Measurements from ENCODE around the gene TTLL7.

The TTLL7 gene

GRCh38 chr1:83882906-83883305 is 116.0 kb downstream of the TTLL7 start:
- DNase-seq (ENCODE audit: low read depth in 2 of 2) = peak; percentile 21 to 36

DNA sequence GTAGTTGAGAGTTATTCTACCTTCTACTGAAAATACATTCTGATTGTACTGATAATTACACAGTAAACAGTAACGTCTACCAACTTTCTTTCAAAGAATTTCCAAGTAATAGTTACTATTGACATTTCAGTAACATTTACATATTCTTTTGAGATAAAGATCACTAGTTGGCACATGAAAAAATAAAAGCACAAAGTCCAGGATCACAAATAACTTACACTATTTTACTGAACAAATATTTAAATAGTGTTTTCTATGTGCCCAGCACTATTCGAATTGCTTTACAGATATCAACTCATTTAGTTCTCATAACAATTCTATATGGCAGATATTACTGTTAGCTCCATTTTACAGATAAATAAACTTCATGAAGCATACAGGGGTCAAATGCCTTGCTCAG is 126.4 kb downstream of the TTLL7 start:
- no peak for DNase-seq (ENCODE audit: low read depth in 2 of 2)

GRCh38 chr1:83864991-83865390 is 133.9 kb downstream of the TTLL7 start:
- DNase-seq (ENCODE audit: low read depth in 2 of 2) = no peak

DNA sequence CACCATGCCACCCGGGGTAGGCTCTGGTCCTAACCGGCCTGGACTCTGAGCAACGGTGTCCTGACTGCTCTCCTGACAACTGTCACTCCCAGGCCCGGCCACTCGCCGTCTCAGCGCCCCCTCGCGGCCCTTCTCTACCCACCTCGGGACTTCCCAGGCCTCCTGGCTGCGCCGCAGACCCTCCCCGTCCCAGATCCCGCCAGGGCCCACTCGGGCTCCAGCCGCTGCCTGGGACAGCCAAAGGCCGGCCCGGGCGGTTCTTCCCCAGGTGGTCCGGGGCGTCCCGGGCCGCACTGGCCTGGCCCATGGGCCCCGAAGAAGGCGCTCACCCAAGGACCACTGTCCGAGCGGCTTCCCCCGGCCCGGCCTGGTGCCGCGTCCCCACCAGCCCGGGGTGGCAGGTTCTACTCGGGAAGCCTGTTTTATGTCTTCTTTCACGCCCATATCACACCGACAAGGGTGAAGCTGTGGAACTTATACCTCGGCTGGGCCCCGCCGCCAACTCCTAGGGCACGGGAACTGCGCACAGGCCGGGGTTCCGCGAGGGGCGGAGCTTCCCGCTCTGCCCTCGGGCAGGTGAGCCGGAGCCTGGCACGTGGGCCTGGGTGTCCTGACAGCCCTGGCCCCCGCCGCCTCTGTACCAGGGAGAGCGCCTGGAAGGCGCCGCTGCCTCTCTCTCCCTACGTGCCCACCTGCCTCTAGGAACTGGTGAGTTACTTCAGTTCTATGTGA is 138.3 kb downstream of the TTLL7 start:
- DNase-seq (ENCODE audit: low read depth in 2 of 2) = no peak

DNA sequence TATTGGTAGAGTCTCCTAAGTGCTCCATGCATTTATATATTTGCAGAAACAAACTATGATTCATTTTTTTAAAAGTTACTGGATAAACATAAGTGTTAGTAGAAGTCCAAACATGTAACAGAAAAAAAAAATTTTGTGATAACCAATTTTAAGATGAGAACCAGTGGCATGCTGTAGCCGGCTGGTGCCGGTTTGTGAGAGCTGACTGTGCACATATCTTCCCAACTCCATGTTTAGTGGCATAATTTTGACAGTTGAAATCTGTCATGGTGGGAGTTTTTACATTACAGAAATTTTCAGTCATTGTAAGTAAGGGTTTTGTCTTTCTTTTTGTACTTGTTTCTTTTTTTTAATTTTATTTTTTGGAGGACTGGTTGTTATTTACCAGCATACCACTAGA is 141.2 kb downstream of the TTLL7 start:
- no peak for DNase-seq (ENCODE audit: low read depth in 2 of 2)

DNA sequence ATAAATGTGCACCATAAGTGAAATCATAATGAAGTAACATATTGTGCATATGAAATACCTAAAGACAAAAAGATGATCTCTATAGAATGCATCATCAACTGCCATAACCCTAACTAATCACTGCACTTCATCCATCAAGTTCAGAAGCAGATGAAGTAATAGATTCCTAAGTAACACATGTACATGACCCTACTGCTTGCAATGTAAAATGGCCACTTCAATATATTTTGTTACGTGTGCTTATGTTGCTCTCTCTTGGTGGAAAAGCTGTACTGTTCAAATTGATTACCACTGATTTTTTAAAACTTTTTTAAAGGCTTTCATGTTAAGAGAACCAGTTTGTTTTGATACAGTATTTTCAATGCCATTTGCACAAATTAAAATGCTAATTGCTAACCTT is 141.8 kb downstream of the TTLL7 start:
- peak; percentile 53 to 61 for DNase-seq (ENCODE audit: low read depth in 2 of 2)

DNA sequence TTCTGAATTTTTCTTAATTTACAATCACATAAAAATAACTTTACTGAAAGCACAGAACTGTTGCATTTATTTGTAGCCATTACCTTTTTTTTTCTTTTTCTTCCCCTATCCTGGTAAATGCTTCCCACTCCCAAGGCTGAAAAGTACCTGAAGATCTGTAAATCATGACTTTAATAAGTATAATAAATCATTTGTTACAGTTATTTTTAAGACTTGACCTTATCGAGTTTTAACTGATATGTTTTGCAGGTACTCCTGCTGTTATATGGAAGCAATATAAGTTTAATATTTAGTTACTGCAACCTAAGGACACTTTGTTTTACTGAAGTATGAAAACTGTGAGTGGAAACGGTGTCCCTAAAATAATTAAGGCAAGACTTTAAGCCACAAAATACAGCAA is 142.6 kb downstream of the TTLL7 start:
- no peak for DNase-seq (ENCODE audit: low read depth in 2 of 2)

DNA sequence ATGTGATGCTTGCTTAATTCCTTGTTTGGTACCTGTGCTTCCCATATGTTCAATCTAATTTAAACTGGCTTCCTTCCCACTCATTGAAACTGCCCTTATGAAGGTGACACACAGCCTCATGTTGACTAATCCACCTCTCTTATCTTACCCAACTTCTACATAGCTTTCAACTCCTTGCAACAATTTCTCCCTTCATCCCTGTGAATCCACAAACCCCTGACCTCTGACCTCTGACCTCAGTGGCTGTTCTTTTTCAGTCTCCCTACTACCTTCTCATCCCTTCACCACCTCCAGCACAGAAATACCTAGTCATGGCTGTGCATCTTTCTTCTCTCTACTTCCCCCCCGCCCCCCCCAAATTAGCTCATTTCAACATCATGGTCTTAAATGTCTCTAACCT is 144.5 kb downstream of the TTLL7 start:
- no peak for DNase-seq (ENCODE audit: low read depth in 2 of 2)

- DNase-seq (ENCODE audit: low read depth in 2 of 2) = no peak
Observed at GRCh38 chr1:83850834-83851233, 148.1 kb downstream of the TTLL7 start.

- DNase-seq (ENCODE audit: low read depth in 2 of 2) = no peak
Observed at GRCh38 chr1:83849191-83850061, 149.5 kb downstream of the TTLL7 start.

DNA sequence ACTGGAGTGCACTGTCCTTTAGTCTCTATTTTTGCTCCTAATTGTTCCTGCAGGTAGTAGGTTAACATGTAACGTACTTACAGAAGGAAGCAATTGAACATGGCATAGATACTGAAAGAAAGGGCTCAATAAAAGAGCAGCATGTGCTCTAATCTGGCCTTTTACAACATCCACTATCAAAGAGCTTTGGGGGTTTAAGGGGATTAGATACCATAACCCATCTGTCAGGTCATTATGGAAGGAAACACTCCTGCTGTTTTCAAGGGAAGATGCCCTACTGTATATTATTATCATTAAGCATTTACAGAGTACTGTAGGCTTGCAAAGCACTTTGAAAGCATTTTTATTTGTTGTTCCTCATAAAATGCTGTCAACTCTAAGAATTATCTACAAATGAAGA is 152.8 kb downstream of the TTLL7 start:
- no peak for DNase-seq (ENCODE audit: low read depth in 2 of 2)

GRCh38 chr1:83845437-83846071 is 153.4 kb downstream of the TTLL7 start:
- peak; percentile 29 to 33 for DNase-seq (ENCODE audit: low read depth in 2 of 2)

- DNase-seq (ENCODE audit: low read depth in 2 of 2) = no peak
Observed at GRCh38 chr1:83844546-83844945, 154.4 kb downstream of the TTLL7 start.

GRCh38 chr1:83839566-83840173 is 159.3 kb downstream of the TTLL7 start:
- peak; percentile 25 to 40 for DNase-seq (ENCODE audit: low read depth in 2 of 2)

GRCh38 chr1:83838573-83838972 is 160.4 kb downstream of the TTLL7 start:
- DNase-seq (ENCODE audit: low read depth in 2 of 2) = no peak

DNA sequence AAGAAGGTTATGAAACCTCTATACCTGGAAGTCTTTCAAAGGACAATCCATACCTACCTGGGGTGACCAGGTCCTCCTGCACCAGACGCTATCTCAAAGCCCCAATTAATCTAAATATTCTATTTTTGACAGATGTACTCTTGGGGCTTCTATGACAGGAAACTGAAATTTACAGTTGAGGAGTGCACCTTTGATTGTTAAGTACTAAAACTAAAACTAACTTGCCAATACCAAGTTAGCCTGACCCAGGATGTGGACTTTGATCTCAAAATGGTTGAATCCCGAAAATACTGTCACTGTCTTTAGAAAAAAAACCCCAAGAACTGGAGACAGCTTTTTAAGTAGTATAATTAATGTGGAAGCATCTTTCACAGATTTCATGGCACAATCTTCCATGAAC is 162.4 kb downstream of the TTLL7 start:
- DNase-seq (ENCODE audit: low read depth in 2 of 2) = no peak

- DNase-seq (ENCODE audit: low read depth in 2 of 2) = no peak
Observed at GRCh38 chr1:83834621-83835264, 164.2 kb downstream of the TTLL7 start.

- DNase-seq (ENCODE audit: low read depth in 2 of 2) = no peak
Observed at GRCh38 chr1:83832194-83832593, 166.7 kb downstream of the TTLL7 start.

DNA sequence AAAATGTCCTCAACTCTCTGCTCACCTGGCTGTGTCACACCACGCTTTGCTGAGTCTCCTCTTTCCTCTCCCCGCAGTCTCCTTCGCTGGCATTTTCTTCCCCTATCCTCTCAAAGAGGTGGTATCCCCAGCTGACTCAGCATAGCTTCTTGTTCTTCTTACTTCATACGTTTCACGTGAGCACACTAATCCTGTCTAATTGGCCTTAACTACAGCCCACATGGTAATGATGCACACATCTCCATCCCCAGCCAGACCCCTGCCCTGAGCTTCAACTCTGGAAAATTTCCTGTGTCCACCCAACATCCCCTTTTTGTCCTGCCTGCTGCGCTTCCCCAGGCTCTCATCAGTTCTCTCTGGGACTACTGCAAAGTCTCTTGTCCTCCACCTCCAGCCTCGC is 169.8 kb downstream of the TTLL7 start:
- no peak for DNase-seq (ENCODE audit: low read depth in 2 of 2)

GRCh38 chr1:83828456-83828855 is 170.5 kb downstream of the TTLL7 start:
- no peak for DNase-seq (ENCODE audit: low read depth in 2 of 2)

DNA sequence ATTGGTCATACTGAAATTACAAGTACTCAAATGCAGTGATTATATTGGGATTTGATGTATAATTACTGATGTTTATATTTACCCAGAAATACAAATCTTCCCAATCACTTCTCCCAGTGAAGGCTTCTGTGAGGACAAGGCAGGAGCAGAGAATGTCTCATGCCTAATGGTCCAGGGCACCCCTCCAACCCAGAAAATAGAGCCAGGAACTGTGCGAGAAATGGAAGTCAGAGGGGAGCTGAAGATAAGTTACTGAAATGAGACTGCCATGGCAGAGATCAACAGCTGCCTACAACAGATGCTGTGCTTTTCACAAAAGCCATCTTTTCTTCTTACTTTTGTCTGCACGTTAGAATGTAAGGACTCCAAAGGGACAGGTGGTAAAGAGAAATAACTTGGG is 171.2 kb downstream of the TTLL7 start:
- no peak for DNase-seq (ENCODE audit: low read depth in 2 of 2)

DNA sequence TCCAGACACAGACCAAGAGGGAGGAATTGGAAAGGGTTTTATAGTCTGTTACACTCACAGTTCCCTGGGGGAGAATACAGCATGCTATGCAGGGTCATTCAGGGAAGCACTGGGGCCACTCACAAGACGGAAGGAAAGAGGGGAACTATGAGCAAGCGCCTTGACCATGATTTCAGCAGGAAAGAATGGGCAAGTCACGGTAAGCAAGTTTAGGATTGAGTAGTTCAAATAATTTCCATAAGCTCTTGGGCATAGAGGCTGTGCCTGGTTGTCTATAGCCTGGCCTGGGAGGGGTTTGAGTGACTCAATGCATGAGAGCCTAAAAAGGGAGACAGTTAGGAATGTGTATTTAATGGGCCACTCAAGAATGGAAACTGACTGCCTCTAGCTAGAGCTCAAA is 176.7 kb downstream of the TTLL7 start:
- DNase-seq (ENCODE audit: low read depth in 2 of 2) = no peak

Data from fibroblast of skin of left biceps (primary cell).